GM19025 (cell line): Measurements from ENCODE around the gene SMARCA2.

ENCODE experiments used
- ATAC-seq: cut with Tn5 transposase; IDR thresholded peaks from one replicate; pipeline ENCODE4 v1.9.1; 2021; ENCODE audit warnings: mild to moderate bottlenecking, low read depth, moderate library complexity; ENCODE audit not compliant: unreplicated experiment

The SMARCA2 gene

GRCh38 chr9:2014696-2015580 lies at the start of gene SMARCA2:
Gene SMARCA2, plus strand, starts transcription at chr9:2015347. Its CDS starts 13,676 bp downstream, at chr9:2029023.
- peak; percentile 80 for ATAC-seq

- no peak for ATAC-seq
Observed at GRCh38 chr9:1966725-1967366, 48.3 kb upstream of the SMARCA2 start.

GRCh38 chr9:1969160-1969559 lies 46.0 kb upstream of the SMARCA2 start:
- no peak for ATAC-seq

- ATAC-seq = no peak
Observed at GRCh38 chr9:1969898-1970297, 45.2 kb upstream of the SMARCA2 start.

GRCh38 chr9:1972672-1973071 lies 42.5 kb upstream of the SMARCA2 start:
- no peak for ATAC-seq

GRCh38 chr9:1977026-1977425 lies 38.1 kb upstream of the SMARCA2 start:
- ATAC-seq = no peak

GRCh38 chr9:1978941-1979340 lies 36.2 kb upstream of the SMARCA2 start:
- ATAC-seq = no peak

GRCh38 chr9:1979741-1980367 lies 35.3 kb upstream of the SMARCA2 start:
- no peak for ATAC-seq

GRCh38 chr9:1980387-1980786 lies 34.8 kb upstream of the SMARCA2 start:
- ATAC-seq = no peak

- no peak for ATAC-seq
Observed at GRCh38 chr9:1982074-1982473, 33.1 kb upstream of the SMARCA2 start.

- no peak for ATAC-seq
Observed at GRCh38 chr9:1986341-1986740, 28.8 kb upstream of the SMARCA2 start.

- no peak for ATAC-seq
Observed at GRCh38 chr9:1989500-1989899, 25.6 kb upstream of the SMARCA2 start.

- no peak for ATAC-seq
Observed at GRCh38 chr9:1994180-1994579, 21.0 kb upstream of the SMARCA2 start.

GRCh38 chr9:1995084-1995483 lies 20.1 kb upstream of the SMARCA2 start:
- ATAC-seq = no peak

GRCh38 chr9:1996156-1996555 lies 19.0 kb upstream of the SMARCA2 start:
- ATAC-seq = no peak

- ATAC-seq = no peak
Observed at GRCh38 chr9:1997646-1998045, 17.5 kb upstream of the SMARCA2 start.

- ATAC-seq = no peak
Observed at GRCh38 chr9:1998111-1998510, 17.0 kb upstream of the SMARCA2 start.

- ATAC-seq = no peak
Observed at GRCh38 chr9:2000314-2000713, 14.8 kb upstream of the SMARCA2 start.

- ATAC-seq = no peak
Observed at GRCh38 chr9:2008372-2008771, 6.8 kb upstream of the SMARCA2 start.

GRCh38 chr9:2012347-2012746 lies 2.8 kb upstream of the SMARCA2 start:
- ATAC-seq = no peak

GRCh38 chr9:2013743-2014475 lies 1.2 kb upstream of the SMARCA2 start:
- no peak for ATAC-seq
